HG03439 (cell line): ENCODE results near the gene PRUNE2.

Experiments used
- ATAC-seq: cut with Tn5 transposase; IDR thresholded peaks from one replicate; pipeline ENCODE4 v1.9.1; 2021; ENCODE audit warnings: mild to moderate bottlenecking, moderate library complexity; ENCODE audit not compliant: unreplicated experiment

PRUNE2 gene

DNA sequence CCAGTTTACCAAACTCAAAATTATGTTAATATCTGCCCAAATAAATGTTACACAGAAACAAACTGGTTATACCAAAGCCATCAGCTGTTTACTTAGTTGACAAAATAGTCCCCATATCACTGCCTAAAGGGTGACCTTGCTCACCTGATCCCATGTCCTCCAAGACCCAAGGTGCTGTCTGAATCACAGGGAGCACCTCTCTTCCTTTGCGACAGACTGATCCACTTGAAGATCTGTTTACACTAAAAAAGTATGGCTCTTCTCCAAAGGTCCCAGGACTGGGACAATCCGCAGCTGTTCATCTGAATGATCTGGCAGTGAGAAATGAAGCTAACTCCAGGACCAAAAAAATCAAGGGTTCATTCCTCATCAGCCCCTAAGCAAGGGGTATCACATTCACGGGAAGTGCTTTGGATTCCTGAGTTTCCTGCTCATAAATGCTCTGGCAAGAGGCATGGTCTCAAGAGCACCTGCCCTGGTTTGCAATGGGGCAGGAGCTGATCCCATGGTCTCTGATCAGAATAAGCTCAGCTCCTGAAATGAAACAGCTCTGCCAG is 5.0 kb downstream of the PRUNE2 start:
- ATAC-seq = no peak

DNA sequence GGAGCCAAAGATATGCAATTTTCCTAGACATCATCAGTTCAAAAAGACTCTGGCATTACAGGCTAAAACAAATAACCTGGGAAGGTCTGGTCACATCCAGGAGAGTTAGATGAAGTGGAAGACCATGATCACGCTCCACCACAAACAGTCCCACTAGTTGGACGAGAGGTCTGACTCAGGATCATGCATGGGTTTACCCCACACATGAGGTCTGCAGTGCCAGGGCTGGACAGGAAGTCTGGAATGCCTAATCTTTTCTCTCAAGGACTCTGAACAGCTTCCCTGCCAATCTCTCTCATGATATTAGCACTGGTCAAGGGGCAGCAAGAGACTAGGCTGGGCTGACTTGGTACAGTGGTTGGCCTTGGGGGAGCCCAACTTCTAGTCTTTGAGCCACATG is 7.1 kb downstream of the PRUNE2 start:
- ATAC-seq = no peak

- ATAC-seq = no peak
These were observed 7.9 kb downstream of the PRUNE2 start for GRCh38 chr9:76897804-76898525.

DNA sequence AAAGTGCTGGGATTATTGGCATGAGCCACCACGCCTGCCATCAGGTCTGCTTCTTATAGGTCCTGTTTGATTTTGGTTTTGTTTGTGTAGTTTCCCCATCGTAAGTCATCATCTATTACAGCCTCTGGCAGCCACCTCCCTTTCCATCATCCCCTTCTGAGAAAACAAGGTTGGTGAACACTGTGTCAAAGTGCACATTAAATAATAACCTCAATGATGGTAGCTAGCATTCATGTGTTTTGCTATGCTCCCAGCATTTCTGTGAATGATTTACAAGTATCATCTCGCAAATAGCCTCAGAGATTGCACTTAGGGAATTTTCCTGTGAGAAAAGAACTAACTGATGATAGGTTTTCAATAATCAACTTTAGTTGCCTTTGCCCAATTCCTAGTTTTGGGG is 9.9 kb downstream of the PRUNE2 start:
- no peak for ATAC-seq

- ATAC-seq = no peak
These were observed 10.7 kb downstream of the PRUNE2 start for GRCh38 chr9:76895186-76895585.

GRCh38 chr9:76894198-76894597 is 11.7 kb downstream of the PRUNE2 start:
- ATAC-seq = no peak

DNA sequence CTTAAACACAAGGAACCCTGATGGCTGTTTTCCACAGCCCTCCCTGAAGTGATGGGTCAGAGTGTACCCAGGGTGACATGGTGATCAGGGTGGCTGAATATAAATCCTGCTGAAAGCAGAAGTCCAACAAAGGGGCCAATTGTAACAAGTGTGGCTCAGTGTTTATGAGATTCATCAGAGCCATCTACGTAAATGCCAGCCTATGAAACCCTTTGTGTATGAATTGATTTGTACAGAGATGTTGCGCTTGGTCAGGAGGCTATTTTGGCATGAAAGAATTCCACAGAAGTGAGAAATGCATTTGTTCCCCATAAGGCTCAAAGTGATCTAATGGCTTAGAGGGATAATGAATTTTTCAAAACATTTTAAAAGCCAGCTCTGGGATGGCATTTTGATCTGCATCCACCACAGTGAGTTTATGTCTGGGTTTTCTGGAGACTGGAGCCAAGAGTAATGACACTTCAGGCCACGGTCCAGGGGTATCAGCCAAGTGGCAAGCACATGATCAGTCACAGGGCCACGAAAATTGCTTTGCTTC is 12.4 kb downstream of the PRUNE2 start:
- no peak for ATAC-seq

DNA sequence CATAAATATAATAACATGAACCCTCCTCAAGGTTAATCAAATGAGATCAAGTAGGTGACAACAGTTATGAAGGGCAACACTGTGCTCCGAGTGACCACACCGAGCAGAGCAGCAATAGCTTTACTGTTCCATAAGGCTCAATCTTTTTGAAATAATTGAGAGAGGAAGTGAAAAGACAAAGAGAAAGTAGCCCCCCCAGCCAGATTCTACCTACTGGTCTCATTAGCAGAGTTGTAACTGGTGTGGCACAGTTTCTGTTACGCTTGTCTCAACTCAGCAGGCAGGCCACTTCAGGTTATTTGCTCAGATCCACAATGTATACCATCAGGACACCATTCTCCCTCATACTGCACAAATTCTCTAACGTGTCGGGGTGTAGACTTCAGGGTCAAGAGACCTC is 14.0 kb downstream of the PRUNE2 start:
- ATAC-seq = no peak

DNA sequence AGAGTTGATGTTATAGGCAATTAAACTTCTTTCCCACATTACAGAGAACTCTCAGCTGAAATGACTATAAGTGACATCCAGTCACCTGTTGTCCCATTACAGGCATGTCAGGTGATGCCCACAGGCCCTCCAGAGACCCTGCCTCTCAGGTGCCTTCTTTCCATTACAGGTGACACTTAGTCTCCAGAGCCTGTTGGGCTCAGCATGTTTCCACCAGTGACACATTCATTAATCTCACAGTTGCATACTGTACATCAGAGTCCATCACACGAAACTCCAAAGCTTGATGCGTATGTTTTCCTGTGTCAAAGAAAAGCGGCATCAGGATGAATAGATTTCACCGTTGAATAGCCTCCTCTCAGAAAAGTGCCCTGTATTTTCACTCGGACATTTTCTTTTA is 14.6 kb downstream of the PRUNE2 start:
- no peak for ATAC-seq

GRCh38 chr9:76887951-76888350 is 18.0 kb downstream of the PRUNE2 start:
- ATAC-seq = no peak

- no peak for ATAC-seq
These were observed 18.7 kb downstream of the PRUNE2 start for GRCh38 chr9:76887003-76887821.

DNA sequence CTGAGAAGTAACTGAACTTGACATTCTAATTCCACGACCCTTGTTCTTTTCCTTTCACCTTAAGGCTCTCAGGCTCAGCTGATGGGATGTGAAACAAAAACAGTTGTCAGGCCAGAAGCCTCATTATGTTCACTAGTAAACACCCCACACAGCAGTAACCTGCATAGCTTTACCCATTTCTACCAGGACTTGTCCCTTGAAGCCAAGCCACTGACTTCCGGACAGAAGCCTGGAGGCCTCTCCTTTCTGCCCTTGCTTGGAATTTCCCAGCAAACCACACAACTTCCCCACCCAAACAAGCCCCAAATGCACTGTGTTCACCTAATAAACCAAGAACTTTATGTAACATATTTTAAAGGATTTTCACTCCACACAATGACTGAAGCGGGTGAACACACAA is 19.6 kb downstream of the PRUNE2 start:
- ATAC-seq = no peak

GRCh38 chr9:76884823-76885222 is 21.1 kb downstream of the PRUNE2 start:
- ATAC-seq = no peak

DNA sequence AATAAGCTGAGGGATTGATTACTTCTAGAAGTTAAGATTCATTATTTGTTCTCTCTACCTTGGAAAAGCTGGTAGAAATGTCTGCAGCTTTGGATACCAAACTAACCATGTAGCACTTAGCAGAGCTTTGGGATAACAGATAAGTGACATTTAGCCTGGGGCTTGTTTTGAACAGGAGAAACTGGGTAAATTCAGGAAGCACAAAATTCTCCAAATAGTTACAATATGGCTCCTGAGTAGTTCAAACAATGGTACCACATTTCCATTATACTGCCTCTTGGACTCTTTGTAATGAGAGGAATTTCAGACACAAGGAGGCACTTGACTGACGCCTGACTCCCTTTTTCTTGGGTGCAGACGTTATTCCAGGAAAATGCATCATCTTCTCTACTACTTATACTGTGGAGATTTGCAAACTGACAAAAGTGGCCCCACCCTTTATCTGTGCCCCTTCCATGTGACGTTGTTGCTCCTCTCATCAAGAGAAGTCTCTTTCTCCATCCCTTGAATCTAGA is 22.5 kb downstream of the PRUNE2 start:
- no peak for ATAC-seq

DNA sequence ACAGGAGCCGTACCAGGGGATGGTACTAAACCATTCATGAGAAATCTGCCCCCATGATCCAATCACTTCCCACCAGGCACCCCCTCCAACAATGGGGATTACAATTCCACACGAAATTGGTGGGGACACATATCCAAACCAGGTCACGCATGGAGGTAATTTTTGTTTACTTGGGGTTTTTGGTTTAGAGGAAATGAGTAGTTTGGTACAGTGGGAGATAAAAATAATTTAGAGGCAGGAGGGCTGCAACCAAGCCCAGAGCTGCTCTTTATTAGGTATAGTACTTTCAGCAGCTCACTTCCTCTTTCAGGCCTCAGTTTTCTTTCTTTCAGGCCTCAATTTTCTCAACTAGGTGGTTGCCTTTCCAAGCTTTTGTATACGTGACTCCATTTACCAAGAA is 23.2 kb downstream of the PRUNE2 start:
- ATAC-seq = peak; percentile 76

GRCh38 chr9:76880210-76880609 is 25.7 kb downstream of the PRUNE2 start:
- no peak for ATAC-seq

DNA sequence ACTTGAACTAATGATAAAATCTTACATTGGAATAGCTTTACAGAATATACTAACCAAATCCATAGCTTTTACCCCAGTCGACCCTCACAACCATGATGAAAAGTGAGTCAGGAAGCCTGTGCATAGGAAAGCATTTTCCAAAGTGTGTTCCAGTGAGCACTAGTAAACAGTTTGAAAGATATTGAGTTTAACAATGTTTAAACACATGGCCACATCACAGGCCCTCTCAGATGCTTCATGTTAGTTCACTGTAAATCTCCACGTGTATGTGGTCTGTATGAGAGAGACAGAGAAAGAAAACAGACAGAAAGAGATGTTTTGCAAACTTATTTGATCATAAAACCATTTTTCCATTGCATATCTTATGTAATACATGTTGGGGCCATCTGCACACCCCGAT is 27.0 kb downstream of the PRUNE2 start:
- no peak for ATAC-seq

DNA sequence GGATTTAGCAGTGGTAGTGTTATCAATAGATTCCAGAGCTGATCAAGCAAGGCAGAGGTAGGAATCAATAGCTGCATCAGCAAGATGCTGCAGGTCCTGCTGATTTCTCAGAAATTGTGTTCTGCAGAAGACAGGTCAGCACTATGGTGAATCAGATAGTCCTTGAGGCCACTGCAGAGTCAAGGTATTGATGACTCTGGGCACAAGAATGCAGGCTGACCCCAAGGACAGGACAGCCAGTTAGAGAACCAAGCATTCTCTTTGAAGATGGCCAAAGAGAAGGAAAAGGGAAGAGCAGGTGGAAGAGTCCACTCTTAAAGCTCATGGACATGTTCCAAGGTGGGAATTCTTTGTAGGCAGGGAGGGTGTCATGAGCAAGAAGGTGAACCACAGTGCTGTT is 28.0 kb downstream of the PRUNE2 start:
- ATAC-seq = no peak

- ATAC-seq = no peak
These were observed 29.8 kb downstream of the PRUNE2 start for GRCh38 chr9:76876098-76876497.

DNA sequence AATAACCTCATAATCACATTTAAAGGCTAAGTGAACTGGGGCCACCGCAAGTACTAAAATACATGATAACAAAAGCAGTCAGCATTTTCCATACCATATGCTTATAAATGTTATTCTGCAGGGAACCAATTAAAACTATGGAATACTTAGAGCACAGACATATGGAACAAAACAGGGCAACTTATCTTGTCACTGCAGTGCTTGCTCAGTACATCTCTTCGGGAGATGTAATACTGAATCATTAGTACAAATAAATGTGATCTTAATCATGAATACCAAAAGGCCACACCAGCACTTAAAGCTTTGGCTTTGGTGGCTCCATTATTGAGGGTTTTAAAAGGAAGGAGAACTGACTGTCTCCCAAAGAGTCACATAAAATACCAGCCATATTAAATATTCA is 32.1 kb downstream of the PRUNE2 start:
- ATAC-seq = no peak

GRCh38 chr9:76873056-76873792 is 32.7 kb downstream of the PRUNE2 start:
- ATAC-seq = no peak
